ENCODE measurements around the gene DPRX. TPM values are rescaled to one million over a fixed set of nuclear protein-coding genes. Genes with fewer than 3 reads are reported as not detected.

The DPRX gene
- total and polyA plus RNA-seq, 2 of the 13 experiments (the other 11 are each of a cell fraction or from before 2014, with no cell fraction given) = not detected

- TF ChIP-seq HINFP (CRISPR knock-in tag; IDR thresholded peaks at IDR 0.05; ENCODE audit: low read depth) = no peak
- no peak for TF ChIP-seq MTF1 (CRISPR knock-in tag; IDR thresholded peaks at IDR 0.05)
- TF ChIP-seq RNF219 (CRISPR knock-in tag; IDR thresholded peaks at IDR 0.05) = no peak
- no peak for TF ChIP-seq TRIM22 (IDR thresholded peaks at IDR 0.05)
- TF ChIP-seq NCOA2 (CRISPR knock-in tag; IDR thresholded peaks at IDR 0.05) = 0 out of 2 replicates have a peak, but pooled peaks have one; percentile 20
- no peak for TF ChIP-seq MYNN (CRISPR knock-in tag; IDR thresholded peaks at IDR 0.05; ENCODE audit: low read depth)
- TF ChIP-seq ISL2 (CRISPR knock-in tag; IDR thresholded peaks at IDR 0.05) = peak; percentile 66
- TF ChIP-seq ZNF512 (CRISPR knock-in tag; IDR thresholded peaks at IDR 0.05) = peak; percentile 100
- no peak for TF ChIP-seq SOX6 (IDR thresholded peaks at IDR 0.05)
- peak; percentile 60 for TF ChIP-seq SOX6 (CRISPR knock-in tag; IDR thresholded peaks at IDR 0.05)
- no peak for TF ChIP-seq MTF2 (CRISPR knock-in tag; IDR thresholded peaks at IDR 0.05; ENCODE audit: borderline replicate concordance)
- TF ChIP-seq NR2F2 (IDR thresholded peaks at IDR 0.05; ENCODE audit: borderline replicate concordance, low read depth) = peak; percentile 46; the same call in 1 of the 2 replicates
- peak; percentile 97 for TF ChIP-seq ZNF710 (CRISPR knock-in tag; IDR thresholded peaks at IDR 0.05; ENCODE audit: borderline replicate concordance)
- TF ChIP-seq ZNF598 (CRISPR knock-in tag; IDR thresholded peaks at IDR 0.05; ENCODE audit: borderline replicate concordance) = no peak
- TF ChIP-seq HNF4G (IDR thresholded peaks at IDR 0.05; ENCODE audit: borderline replicate concordance, low read depth, low read length) = 0 out of 2 replicates have a peak, but pooled peaks have one; percentile 8
- TF ChIP-seq HNF4G (CRISPR knock-in tag; IDR thresholded peaks at IDR 0.05; ENCODE audit: borderline replicate concordance, low read depth) = no peak
- no peak for TF ChIP-seq ATF1 (CRISPR knock-in tag; IDR thresholded peaks at IDR 0.05)
- no peak for TF ChIP-seq NBN (conservative IDR thresholded peaks at IDR 0.05)
Observed at GRCh38 chr19:53642381-53643099, 10.7 kb downstream of the DPRX start (continued).
